Ureter (tissue), 1 donor: ENCODE measurements around the gene UNC5B. TPM values are rescaled to one million over a fixed set of nuclear protein-coding genes. Genes with fewer than 3 reads are reported as not detected.

Experiments used
- DNase-seq: peaks from one replicate; pipeline ENCODE4 v3.0.0-alpha.2; 2020; ENCODE audit warnings: low spot score
- total RNA-seq: library from RNA; stranded (reverse); gene quantifications from one replicate; pipeline ENCODE4 v1.2.4, GENCODE V29; 2023
- donor health status: DM: yes; HTN: yes; CAD: no.

Gene UNC5B
- total RNA-seq, 1 donor from 2014 or later: 61.8 TPM

GRCh38 chr10:71339796-71340589 lies 127.6 kb downstream of the UNC5B start:
- DNase-seq: peak; percentile 68

DNA sequence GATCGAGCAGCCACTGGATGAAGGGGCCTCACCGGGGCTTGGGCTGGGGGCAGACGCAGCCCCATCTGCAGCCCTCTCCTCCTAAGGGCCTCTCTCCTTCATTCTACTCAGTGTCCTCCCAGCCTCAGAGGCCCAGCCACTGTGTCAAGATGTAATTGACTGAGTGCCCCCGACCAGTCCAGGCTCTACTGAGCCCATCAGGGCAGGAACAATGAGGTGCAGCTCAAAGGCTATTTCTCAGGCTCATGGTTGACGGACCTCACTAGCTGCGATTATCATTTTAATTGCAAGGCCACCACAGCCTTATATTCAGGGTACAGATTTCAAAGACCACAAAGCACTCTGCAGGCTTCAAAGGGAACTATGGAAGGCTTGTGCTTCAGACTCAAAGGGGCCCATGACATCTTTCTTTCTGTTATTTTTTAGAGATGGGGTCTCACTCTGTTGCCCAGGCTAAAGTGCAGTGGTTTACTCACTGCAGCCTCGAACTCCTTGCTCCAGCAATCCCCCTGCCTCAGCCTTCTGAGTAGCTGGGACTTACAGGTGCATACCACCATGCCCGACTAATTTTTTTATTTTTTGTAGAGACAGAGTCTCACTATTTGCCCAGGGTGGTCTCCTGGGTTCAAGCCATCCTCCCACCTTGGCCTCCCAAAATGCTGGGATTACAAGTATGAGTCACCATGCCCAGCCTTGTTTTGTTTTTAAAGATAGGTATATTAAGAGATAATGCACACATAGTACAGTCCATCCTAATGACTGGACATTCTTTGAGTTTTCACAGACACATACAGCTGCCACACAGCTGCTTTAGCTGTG lies 130.4 kb downstream of the UNC5B start:
- no peak for DNase-seq

DNA sequence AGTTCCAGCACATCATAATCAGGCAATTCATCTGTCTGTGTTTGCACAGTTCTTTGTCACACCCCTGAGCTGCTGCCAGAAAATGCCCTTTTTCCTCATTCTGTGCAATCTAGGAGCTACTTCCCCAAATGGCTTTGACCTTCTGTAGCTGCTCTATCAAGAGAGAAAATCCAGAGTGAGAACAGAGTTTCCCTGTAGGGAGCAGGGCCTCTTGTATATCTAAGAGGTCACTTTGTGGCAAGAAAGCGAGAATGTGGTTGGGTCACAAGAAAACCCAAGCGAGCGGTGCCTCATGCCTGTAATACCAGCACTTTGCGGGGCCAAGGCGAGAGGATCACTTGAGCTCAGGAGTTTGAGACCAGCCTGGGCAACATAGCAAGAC lies 131.0 kb downstream of the UNC5B start:
- no peak for DNase-seq

- DNase-seq: no peak
Measured at GRCh38 chr10:71344154-71344925, 132.0 kb downstream of the UNC5B start.

DNA sequence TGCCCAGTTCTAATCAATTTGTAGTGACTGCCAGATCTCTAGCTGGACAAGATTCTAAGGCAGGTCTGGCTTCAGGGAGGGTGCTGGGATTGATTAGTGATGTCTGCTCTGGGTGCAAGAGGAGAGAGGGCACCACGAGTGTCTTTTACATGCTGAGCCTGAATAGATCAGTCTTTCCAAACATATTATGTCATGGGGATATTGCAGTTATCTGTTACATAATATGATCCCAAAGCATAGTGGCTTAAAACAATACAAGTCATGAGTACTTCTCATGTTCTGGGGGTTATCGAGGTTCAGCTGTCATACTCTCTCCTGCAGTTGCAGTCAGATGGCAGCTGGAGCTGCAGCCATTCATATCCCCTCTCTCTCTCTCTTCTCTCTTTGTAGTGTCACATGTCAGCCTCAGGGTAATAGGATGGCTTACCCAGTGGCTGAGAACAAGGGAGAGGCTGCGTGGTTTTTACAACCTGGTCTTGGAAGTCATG lies 132.7 kb downstream of the UNC5B start:
- DNase-seq: no peak

- DNase-seq: no peak
Measured at GRCh38 chr10:71345694-71346093, 133.3 kb downstream of the UNC5B start.

- no peak for DNase-seq
Measured at GRCh38 chr10:71346731-71347130, 134.4 kb downstream of the UNC5B start.

GRCh38 chr10:71347587-71348395 lies 135.4 kb downstream of the UNC5B start:
- no peak for DNase-seq

- DNase-seq: no peak
Measured at GRCh38 chr10:71348850-71349249, 136.5 kb downstream of the UNC5B start.

DNA sequence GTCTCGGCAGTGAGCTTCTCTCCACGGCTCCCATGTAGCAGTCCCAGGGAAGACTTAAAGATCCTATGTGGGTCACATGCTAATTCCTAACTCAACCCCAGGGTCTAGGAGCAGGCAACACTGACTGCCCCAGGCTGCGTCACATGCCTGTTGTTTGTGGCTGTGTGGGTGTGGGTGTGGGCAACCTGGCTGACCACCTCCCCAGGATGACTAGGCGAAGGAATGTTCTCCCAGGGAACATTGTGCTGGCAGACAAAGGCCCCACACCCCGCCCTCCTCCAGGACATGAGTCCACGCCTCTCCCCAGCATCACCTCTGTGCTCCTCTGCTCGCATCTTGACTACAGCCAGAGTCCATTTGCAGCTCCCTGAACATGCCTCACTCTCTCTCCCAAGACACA lies 137.0 kb downstream of the UNC5B start:
- no peak for DNase-seq

GRCh38 chr10:71351087-71351486 lies 138.7 kb downstream of the UNC5B start:
- no peak for DNase-seq

DNA sequence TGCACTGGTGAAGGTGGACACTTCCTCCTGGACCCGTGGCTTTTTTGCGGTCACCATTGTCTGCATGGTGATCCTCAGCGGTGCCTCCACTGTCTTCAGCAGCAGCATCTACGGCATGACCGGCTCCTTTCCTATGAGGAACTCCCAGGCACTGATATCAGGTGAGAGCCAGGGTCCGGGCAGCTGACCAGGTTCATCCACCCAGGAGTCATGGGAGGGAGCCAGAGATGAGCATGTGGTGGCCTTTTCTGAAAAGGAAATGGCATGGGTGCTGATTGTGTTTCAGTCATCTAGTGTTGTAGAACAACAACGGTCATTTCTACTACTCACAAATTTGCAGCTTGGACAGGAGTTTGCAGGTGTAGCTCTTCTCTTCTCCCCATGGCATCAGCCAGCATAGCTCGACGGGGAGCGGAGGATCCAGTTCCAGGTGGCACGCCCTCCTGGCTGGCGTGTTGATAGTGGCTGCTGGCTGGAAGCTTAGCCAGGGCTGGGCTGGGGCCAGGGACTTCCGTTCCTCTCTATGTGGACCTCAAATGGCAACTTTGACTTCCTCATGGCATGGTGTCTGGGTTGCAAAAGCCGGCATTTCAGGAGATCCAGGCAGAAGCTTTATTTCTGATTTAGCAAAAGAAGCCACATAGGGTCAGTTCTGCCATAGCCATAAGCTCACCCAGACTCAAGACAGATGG lies 139.4 kb downstream of the UNC5B start:
- DNase-seq: no peak

Other genes starting within 250 kb of the UNC5B start
- 22.4 TPM for gene SLC29A3, start 106.7 kb downstream of the UNC5B start, total RNA-seq
- gene CDH23, start 184.3 kb downstream of the UNC5B start, total RNA-seq: 79.3 TPM